ENCODE data around the gene SRSF7.

DNA sequence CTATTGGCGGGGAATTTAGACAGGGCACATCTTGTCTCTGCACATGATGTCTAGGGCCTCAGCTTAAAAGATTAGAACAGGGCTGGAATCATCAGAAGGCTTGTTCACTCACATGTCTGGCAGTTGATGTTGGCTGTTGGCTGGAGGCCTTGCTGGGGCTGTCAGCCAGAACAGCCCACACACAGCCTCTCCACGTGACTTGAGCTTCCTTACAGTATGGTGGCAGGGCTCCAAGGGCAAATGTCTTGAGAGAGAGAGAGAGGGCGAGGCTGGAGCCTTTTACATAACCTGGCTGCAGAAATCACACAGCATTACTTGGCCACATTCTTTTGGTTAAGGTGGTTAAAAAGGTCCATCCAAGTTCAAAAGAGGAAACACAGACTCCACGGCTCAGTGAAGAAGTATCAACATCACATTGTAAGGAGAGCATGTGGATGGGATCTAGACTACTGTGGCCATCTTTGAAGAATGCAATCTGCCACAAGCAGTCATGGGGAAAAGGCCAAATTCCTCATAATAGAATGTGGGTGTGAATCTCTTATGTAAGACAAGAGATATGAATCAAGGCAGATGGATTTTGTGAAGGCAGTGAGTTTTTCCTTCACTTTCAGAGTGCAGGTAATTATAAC is 30.4 kb downstream of the SRSF7 start:
- no peak for TF ChIP-seq ZNF792 (tag by site-specific recombination; IDR thresholded peaks at IDR 0.05)
- TF ChIP-seq, protein P1, sequence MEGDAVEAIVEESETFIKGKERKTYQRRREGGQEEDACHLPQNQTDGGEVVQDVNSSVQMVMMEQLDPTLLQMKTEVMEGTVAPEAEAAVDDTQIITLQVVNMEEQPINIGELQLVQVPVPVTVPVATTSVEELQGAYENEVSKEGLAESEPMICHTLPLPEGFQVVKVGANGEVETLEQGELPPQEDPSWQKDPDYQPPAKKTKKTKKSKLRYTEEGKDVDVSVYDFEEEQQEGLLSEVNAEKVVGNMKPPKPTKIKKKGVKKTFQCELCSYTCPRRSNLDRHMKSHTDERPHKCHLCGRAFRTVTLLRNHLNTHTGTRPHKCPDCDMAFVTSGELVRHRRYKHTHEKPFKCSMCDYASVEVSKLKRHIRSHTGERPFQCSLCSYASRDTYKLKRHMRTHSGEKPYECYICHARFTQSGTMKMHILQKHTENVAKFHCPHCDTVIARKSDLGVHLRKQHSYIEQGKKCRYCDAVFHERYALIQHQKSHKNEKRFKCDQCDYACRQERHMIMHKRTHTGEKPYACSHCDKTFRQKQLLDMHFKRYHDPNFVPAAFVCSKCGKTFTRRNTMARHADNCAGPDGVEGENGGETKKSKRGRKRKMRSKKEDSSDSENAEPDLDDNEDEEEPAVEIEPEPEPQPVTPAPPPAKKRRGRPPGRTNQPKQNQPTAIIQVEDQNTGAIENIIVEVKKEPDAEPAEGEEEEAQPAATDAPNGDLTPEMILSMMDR (tag by site-specific recombination; IDR thresholded peaks at IDR 0.05): no peak
- TF ChIP-seq, protein P2, sequence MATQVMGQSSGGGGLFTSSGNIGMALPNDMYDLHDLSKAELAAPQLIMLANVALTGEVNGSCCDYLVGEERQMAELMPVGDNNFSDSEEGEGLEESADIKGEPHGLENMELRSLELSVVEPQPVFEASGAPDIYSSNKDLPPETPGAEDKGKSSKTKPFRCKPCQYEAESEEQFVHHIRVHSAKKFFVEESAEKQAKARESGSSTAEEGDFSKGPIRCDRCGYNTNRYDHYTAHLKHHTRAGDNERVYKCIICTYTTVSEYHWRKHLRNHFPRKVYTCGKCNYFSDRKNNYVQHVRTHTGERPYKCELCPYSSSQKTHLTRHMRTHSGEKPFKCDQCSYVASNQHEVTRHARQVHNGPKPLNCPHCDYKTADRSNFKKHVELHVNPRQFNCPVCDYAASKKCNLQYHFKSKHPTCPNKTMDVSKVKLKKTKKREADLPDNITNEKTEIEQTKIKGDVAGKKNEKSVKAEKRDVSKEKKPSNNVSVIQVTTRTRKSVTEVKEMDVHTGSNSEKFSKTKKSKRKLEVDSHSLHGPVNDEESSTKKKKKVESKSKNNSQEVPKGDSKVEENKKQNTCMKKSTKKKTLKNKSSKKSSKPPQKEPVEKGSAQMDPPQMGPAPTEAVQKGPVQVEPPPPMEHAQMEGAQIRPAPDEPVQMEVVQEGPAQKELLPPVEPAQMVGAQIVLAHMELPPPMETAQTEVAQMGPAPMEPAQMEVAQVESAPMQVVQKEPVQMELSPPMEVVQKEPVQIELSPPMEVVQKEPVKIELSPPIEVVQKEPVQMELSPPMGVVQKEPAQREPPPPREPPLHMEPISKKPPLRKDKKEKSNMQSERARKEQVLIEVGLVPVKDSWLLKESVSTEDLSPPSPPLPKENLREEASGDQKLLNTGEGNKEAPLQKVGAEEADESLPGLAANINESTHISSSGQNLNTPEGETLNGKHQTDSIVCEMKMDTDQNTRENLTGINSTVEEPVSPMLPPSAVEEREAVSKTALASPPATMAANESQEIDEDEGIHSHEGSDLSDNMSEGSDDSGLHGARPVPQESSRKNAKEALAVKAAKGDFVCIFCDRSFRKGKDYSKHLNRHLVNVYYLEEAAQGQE (tag by site-specific recombination; IDR thresholded peaks at IDR 0.05): no peak
- TF ChIP-seq ZBTB21 (tag by site-specific recombination; IDR thresholded peaks at IDR 0.05): no peak
- TF ChIP-seq, protein P3, sequence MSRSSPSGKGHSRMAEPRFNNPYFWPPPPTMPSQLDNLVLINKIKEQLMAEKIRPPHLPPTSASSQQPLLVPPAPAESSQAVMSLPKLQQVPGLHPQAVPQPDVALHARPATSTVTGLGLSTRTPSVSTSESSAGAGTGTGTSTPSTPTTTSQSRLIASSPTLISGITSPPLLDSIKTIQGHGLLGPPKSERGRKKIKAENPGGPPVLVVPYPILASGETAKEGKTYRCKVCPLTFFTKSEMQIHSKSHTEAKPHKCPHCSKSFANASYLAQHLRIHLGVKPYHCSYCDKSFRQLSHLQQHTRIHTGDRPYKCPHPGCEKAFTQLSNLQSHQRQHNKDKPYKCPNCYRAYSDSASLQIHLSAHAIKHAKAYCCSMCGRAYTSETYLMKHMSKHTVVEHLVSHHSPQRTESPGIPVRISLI (tag by site-specific recombination; IDR thresholded peaks at IDR 0.05): no peak
- no peak for TF ChIP-seq ZNF514 (tag by site-specific recombination; IDR thresholded peaks at IDR 0.05)
- no peak for TF ChIP-seq ZNF274 (IDR thresholded peaks at IDR 0.05; ENCODE audit: low read length)
- no peak for TF ChIP-seq ZNF274 (tag by site-specific recombination; IDR thresholded peaks at IDR 0.05; ENCODE audit: borderline replicate concordance)
- no peak for TF ChIP-seq ZNF24 (tag by site-specific recombination; IDR thresholded peaks at IDR 0.05)
- no peak for TF ChIP-seq ZNF664 (tag by site-specific recombination; IDR thresholded peaks at IDR 0.05)

Data from HEK293 (cell line).